CD4-positive, alpha-beta T cell treated with Interleukin-6 at 100 ng/mL for 8 hours (primary cell): Measurements from ENCODE around the gene ZC3HAV1.
A peak's percentile ranks its signal among the peaks of the same experiment; 100 is the strongest.
"Not testable (repeated sequence)": the region's sequence is repeated elsewhere in the genome, so short reads cannot be mapped to it uniquely, and the experiment has no call there.

Experiments
- DNase-seq: peaks from one replicate; pipeline ENCODE4 v3.0.0-alpha.2; 2020; ENCODE audit warnings: mixed read lengths, low spot score

Gene ZC3HAV1

DNA sequence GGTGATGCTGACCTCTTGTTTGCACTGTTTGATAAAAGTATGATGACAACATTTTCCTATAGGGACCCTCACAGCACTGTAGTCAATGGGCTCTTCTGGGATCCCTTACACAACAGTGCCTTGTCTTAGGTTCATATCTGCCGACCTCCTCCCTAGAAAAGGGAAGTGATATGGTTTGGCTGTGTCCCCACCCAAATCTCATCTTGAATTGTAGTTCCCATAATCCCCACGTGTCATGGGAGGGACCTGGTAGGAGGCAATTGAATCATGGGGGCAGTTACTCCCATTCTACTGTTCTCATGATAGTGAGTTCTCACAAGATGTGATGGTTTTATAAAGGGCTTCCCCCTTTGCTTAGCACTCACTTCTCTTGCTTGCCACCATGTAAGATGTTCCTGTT is 23.1 kb downstream of the ZC3HAV1 start:
- DNase-seq: no peak

DNA sequence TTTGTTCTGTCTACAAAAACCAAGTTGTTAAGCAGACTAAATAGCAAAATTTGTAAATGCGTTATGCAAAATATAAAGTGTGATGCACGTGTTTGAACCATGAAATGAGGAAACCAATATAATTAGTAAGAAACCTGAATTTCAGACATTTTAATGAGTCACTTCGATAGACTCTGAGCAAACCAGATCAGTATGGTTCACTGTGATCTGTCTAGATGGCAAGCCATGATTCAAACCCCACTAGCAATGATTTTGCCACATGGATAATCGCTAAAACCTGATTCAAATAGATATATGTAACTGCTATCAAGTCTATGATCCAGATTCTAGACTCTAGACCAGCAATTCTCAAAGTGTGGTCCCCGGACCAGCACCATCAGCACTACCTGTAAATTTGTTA is 24.8 kb downstream of the ZC3HAV1 start:
- no peak for DNase-seq

DNA sequence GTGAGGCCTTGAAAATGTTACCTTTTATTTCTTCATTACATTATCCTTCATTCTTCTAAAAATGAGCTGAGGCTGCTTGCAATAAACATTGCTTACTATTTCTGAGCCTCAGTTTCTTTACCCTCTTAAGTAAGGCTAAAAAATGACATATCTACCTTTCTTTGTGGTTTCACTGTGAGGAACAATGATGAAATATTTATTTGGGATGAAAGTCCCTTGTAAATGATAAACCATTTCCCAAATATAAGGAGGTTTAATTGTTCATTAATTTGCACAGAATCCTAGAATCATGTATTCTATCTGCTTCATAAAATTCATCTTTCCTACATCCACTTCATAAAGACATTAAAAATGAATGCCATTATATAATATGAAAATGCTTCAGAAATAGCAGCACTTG is 27.9 kb downstream of the ZC3HAV1 start:
- no peak for DNase-seq

DNA sequence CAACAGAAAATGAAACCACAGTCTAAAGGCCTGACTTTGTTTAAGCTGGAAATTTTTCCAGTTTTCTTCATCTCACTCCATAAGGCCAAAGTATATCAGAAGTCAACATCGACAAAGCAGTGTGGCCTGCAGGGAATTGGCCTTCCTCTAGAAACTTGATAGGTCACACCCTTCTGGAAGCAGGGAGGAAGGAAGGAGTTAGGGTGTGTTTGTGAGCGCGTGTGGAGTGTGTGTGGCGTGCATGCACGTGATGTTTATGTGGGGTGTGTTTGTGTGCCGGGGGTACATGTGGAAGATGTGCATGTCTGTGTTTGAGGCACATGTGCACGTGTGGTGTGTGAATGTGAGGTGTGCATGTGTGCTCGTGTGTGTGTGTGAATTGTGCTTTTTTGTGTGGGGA is 28.6 kb downstream of the ZC3HAV1 start:
- DNase-seq: no peak

DNA sequence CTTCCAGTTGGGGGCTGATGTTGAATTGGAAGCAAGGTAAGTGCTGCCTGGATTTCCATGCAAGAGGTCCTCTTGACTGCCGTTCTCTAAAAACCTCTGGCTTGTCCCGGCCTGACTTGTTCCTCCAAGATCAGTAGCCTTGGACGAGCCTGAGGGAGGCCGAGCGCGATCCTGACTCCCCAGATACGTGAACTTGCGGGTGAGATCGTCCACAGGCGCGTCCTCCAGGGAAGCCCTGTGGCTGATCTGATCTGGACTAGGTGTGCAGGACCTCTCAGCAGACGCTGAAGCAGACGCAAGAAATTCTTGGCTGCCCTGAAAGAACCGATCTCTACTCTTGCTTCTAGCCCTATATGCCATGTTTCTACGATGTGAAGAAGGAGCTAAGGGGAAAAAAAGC is 29.7 kb downstream of the ZC3HAV1 start:
- DNase-seq: no peak

DNA sequence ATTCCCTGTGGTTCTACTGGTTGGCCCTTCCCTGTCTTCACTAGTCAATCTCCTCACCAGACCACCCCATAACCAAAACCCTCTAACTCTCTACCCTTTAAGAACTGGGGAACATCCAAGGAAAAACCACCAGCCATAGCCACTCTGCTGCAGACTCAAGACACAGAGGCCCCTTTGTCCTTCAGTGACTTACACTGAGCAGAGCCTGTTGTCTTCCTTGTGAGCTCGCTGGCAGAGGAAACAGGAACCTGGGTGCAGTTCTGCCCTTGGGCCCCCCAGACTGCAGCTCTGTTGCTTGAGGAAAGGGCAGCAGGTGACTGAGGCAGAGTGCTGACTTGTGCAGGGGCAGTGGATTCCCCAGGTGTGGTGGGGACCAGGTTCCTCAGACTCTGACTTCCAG is 30.6 kb downstream of the ZC3HAV1 start:
- no peak for DNase-seq

DNA sequence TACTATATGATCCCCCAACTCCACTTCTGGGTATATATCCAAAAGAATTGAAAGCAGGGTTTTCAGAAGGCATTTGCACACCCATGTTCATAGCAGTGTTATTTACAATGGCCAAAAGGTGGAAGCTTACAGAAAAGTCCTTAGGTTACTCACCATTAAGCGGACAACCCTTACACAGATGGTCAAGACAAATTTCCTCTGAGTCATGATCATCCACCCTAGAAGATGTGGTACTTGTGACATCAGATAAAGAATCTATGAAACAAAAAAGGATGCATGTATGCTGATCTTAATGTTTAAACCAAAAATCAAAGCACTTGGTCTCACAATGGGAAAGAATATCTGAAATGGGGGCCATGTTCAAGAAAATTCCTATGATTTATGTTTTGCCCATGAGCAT is 31.1 kb downstream of the ZC3HAV1 start:
- no peak for DNase-seq

DNA sequence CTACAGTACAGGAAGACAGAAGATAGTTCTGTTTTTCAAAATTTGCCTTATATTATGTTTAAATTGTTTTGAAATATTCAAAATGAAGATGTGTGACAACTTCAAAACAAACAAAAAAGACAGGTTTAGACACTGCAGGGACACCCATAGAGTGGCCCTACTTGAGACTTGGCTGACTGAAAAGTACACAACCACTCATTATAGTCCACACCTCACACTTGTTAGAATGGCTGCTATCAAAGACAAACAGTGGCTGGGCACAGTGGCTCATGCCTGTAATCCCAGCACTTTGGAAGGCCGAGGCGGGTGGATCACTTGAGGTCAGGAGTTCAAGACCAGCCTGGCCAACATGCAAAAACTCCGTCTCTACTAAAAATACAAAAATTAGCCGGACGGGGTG is 31.8 kb downstream of the ZC3HAV1 start:
- DNase-seq: not testable (repeated sequence)

DNA sequence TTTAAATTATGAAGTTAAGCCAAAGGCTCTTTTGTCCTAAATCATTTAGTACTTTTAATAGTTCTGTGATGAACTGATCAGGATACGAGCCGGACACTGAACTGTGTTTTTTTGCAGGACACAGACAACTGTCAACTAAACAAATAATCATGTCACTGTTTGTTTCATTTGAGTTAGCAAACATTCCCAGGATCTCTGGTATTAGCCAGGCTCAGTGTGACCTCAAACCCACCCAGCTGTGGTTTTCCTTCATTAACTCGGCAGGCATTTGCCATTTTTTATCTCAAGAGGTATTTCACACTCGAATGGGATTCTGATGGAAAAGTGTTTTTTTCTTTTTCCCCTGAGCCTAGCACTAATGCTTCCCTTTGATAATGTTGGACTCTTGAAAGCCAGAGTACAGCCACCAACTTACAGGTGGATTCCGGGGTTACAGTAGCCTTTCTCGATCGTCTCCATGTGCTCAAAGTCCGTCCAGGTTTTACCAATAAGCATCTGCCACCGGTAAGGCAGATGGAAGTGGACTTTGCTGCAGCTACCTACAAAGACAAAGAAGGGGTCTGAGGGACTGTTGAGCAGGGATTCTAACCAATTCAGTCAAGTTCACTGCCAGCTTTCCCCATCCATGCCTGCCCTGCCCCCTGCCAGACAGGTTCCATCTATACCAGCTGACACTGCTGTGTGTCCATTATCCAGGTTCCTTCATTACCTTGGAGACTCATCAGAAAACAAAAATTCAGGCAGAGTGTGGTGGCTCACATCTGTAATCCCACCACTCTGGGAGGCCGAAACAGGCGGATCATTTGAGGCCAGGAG is 33.4 kb downstream of the ZC3HAV1 start:
- DNase-seq: no peak

DNA sequence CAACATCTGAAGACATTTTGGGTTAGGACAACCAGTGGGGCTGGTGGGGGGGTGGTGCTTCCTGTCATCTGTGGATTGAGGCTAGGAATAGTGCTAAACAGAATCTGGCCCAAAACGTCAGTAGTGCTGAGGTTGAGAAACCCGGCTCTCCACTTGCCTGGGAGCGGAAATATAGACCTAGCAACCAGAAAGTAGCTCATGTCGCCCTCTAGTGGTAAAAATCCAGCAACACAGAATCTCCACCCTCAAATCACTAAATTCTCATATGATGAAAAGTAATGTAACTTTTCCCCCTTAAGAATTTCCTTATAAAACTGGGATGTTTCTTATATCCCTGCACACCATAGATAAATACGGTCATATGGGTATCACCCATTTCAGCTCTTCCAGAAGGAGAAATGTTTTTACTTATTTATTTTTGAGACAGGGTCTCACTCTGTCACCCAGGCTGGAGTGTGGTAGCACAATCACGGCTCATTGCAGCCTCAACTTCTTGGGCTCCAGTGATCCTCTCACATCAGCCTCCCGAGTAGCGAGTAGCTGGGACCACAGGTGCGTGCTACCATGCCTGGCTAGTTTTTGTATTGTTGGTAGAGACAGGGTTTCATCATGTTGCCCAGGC is 34.4 kb downstream of the ZC3HAV1 start:
- DNase-seq: peak; percentile 83

DNA sequence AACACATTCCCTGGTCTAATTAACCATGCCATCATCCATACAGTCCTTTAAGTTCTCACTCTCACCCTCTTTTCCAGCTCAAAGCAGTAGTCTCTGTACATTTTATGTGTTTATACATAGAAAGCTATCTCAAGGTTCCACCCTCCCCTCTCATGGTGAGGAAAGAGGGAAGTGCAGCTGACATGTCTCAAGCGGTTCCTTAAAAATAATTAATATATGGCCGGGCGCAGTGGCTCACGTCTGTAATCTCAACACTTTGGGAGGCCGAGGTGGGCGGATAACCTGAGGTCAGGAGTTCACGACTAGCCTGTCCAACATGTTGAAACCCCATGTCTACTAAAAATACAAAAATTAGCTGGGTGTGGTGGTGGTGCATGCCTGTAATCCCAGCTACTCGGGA is 36.7 kb downstream of the ZC3HAV1 start:
- no peak for DNase-seq

DNA sequence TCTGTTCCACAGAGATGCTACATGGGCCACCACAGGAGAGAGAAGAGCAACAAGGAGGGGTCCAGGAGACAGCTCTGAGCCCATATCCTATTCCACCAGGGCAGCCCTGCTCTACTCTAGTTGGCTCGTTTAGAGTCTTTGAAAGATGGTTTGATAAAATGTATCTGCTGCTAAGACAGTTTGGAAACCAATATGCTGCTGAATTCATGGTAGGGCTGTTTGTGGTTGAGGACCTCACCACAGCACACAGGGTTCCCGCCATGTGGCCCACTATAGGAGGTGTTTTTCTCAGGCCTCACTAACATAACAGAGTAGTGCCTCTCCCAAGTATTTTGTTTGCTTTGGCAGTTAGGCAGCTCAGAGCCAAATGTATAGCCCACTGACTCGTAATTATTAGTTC is 37.8 kb downstream of the ZC3HAV1 start:
- no peak for DNase-seq

DNA sequence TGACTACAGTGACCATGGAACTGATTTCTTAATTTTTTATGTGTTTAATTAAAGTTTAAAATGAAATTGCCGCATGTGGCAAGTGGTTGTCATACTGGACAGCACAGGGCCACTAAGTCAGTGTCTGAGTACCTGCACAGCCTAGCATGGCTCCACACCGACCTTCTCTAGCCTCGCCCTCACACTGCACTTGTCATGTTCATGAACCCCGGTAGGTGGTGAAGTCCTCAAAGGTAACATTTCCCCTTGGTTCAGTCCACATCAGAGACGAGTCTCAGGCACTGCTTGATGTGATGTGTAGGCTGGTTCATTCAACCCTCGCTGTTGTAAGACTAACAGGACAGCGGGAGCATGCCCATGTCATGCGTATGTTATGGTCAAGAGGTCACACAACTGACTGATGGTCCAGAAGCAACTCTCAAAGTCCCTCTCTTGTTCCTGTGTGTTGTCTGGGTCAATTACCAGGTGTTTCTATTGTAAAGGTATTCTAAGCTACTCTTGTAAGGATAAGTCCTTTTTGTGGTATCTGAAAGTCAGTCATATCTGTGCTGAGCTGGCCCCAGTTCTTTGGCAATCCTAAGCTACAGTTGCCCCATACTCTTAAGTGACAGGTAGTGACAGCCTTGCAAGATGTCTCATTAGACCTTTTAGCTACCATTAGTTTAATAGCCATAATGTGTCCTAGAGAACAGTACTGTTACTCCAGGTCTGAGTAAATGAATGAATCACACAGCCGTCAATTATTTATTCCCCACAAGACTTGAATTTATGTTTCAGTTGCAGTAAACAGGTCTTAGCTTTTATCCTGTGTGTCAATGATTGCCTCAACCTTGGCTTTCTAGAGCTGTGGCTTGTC is 40.7 kb downstream of the ZC3HAV1 start:
- no peak for DNase-seq

DNA sequence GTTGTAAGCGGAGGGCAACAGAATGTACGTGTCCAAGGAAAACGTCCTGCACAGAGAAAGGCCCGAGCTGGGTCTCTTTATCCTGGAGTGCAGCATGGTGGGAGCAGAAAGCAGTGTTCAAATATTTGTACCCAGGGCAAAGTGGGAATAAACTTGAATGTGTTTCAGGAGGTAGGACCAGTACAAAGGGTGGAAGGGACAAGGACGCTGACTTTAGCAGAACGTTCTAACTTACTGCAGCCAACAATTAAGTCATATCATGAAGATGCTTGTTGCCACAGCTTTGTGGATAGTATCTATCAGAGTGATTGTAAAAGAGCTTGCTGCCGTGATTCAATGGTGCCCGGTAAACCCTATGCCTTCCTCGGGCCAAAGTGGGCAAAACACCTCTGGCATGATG is 43.2 kb downstream of the ZC3HAV1 start:
- DNase-seq: no peak

DNA sequence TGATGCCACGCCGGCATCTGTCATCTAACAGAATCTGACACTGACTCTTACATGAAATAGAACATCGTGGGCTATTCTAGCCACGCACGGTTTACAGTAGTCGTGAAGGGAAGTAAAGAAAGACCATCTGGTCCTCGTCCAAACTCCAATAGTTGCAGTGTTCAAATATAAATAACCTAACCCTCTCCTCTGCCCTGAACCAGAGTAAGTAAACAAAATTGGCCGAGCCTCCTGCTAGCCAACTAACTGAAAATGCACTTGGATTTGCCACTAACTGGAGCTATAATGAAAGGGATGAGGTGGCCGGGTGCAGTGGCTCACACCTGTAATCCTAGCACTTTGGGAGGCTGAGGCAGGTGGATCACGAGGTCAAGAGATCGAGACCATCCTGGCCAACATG is 44.2 kb downstream of the ZC3HAV1 start:
- no peak for DNase-seq

DNA sequence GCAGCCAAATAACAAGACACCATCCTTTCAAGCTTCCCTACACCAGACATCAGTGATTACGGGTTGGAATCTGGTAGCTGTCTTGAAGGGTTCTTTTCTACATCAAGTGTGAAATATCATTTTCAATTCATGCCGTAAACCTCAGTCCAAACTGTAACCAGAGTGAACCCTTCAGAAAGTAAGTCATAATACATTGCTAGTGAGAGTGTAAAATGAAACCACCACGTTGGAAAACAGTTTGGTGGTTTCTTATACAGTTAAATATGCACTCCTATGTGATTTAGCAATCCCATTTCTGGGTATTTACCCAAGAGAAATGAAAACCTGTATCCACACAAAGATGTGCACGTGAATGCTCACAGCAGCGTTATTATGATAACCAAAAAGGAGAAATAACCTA is 48.1 kb downstream of the ZC3HAV1 start:
- DNase-seq: no peak

DNA sequence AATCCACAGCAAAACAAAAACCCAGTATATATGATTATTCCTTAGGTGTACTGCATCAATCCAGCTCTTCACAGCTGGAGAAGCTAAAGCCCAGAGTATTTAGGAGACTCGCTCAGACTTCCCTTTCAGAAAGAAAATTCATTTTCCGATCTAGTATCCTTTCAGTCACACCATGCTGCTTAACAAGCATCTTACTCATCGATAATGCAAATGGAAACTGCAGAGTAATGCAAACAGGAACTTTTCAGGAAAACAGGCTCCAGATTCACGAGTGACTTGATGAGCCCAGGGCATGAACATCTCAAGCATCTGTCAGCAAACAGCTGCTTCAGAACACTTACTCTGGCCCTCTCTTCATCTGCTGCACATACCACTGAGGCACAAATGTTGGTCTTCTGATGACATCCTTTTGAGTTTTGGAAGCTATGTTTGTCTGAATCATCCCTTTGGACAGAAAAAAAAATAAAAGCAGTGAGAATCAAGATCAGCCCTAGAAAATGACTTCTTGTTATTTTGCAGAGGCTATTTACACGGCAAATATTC is 48.8 kb downstream of the ZC3HAV1 start:
- DNase-seq: no peak

DNA sequence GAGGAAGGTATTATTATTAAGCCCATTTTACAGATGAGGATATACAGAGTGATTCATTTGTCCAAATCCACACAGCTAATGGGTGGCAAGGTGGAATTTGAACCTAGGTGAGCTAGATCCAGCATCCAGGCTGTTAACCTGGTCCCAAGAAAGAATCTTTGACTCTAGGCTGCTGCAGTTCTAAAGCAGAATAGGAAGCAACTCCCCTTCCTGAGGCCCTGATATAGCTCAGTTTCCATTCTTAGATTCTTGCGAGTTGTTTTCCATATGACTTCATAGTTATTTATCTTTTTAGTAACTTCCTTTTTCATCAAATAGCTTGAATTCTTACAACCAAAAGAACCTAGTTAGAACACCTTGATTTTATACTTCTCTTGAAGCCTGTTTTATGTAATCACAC is 49.6 kb downstream of the ZC3HAV1 start:
- no peak for DNase-seq

DNA sequence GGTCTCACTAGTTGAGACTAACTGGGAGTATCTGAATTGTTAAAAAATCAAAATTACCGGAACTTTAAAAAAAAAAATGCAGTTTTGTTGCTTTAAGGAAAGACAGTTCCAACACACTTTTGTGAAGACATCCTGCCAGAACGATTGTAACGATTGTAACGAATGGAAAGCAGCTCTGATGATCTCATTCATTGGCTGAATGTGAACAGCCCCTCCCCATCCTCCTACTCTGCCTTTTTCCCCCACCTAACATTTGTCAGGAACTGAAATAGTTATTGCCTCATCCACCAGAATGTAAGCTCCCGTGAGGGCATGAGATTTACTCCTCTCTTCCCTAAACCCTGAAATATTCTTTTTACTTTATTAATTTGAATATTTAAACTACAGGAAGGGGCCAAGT is 50.6 kb downstream of the ZC3HAV1 start:
- DNase-seq: no peak

DNA sequence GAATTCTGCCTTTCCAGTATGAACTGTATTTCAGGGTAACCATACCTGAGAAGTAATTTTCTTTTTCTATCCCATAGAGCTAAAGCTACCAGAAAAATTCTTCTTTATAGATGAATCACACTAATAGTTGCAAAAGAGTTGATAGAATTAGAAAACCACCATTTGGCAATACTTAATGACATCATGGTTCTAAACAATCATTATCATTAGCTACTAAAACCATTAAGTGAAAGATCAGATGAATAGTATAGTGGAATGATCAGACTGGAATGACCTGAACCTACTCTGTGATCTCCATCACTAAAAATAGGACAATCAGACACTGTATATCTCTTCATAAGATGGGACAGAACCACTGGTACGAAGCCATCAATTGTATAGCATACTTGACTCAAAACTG is 53.8 kb downstream of the ZC3HAV1 start:
- no peak for DNase-seq

DNA sequence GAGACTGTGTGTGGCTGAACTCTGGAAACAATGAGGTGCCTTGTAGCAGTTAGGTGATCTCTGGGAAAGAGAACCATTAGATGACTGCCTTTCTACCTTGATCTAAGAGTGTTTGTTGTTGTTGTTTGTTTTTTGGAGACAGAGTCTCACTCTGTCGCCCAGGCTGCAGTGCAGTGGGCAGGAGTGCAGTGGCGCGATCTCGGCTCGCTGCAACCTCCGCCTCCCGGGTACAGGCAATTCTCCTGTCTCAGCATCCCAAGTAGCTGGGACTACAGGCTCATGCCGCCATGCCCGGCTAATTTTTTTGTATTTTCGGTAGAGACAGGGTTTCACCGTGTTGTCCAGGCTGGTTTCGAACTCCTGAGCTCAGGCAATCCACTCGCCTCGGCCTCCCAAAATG is 54.9 kb downstream of the ZC3HAV1 start:
- DNase-seq: not testable (repeated sequence)

DNA sequence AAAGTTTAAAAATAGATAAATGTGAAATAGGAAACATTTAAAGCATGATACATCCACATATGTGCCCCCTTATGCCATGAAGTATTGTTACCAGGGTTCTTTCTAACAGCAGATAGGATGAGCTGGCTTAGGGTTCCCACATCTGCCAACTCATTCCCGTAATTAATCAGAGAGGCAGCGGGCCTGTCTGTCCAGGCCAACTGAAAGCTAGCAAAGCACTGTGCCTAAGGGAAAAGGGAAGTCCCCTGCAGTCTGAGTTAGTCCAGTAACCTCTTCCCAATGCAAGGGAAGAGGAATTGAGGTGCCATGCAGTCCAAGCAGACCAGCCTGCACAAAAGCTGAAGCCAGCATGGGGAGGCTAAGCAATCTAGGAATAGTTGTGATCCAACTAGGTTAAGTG is 55.4 kb downstream of the ZC3HAV1 start:
- DNase-seq: no peak

DNA sequence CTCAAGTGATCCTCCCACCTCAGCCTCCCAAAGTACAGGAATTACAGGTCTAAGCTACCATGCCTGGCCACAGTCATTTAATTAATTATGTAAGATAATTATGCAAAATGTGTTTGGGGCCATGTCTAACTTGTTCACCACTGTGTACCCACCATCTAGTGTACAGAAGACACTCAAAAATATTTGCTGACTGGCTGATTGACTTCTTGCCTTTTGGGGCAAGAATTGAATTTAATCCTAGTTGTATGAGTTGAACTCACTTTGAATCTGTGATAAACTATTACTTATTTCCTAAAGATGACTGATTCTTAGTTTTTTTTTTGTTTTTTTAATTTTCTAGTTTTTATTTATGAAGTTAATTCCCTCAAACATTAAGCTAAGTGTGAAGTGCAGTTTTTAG is 57.9 kb downstream of the ZC3HAV1 start:
- no peak for DNase-seq
